Activated gamma-delta T cell treated with Interleukin-2 at 50 U/mL for 16 hours (primary cell): ENCODE data around the gene MYOG.

Experiments
- DNase-seq: peaks from one replicate; pipeline ENCODE4 v3.0.0-alpha.2; 2020

MYOG gene

GRCh38 chr1:203085528-203086406 is at the start of gene MYOG:
Gene MYOG, minus strand, starts transcription at chr1:203086012. Its CDS starts 51 bp downstream, at chr1:203085961.
- no peak for DNase-seq

GRCh38 chr1:203133970-203134725 is 48.3 kb upstream of the MYOG start:
- no peak for DNase-seq

GRCh38 chr1:203131548-203132200 is 45.9 kb upstream of the MYOG start:
- no peak for DNase-seq

GRCh38 chr1:203130358-203130985 is 44.7 kb upstream of the MYOG start:
- DNase-seq: no peak

- DNase-seq: no peak
These were observed 43.9 kb upstream of the MYOG start for GRCh38 chr1:203129501-203130231.

- DNase-seq: no peak
These were observed 43.1 kb upstream of the MYOG start for GRCh38 chr1:203128716-203129500.

- no peak for DNase-seq
These were observed 42.6 kb upstream of the MYOG start for GRCh38 chr1:203128431-203128715.

GRCh38 chr1:203127666-203128430 is 42.0 kb upstream of the MYOG start, which contains the start of gene ADORA1:
Gene ADORA1, plus strand, starts transcription at chr1:203127726. Its CDS starts 1,116 bp downstream, at chr1:203128842.
- DNase-seq: no peak

GRCh38 chr1:203126866-203127665 is 41.3 kb upstream of the MYOG start:
- no peak for DNase-seq

- DNase-seq: no peak
These were observed 40.5 kb upstream of the MYOG start for GRCh38 chr1:203126151-203126865.

- DNase-seq: no peak
These were observed 38.9 kb upstream of the MYOG start for GRCh38 chr1:203124546-203125317.

- no peak for DNase-seq
These were observed 38.2 kb upstream of the MYOG start for GRCh38 chr1:203124011-203124410.

GRCh38 chr1:203122159-203122558 is 36.3 kb upstream of the MYOG start:
- no peak for DNase-seq

- DNase-seq: no peak
These were observed 35.6 kb upstream of the MYOG start for GRCh38 chr1:203121186-203122015.

- DNase-seq: no peak
These were observed 34.7 kb upstream of the MYOG start for GRCh38 chr1:203120325-203121153.
